Colonic mucosa (tissue), 4 donors: Measurements from ENCODE around the gene SUDS3. TPM values are rescaled to one million over a fixed set of nuclear protein-coding genes. Genes with fewer than 3 reads are reported as not detected.

Source experiments
- DNase-seq: peaks from one replicate; pipeline ENCODE4 v3.0.0-alpha.2; 2020
- H3K27ac ChIP-seq: fragments of 200-600 bp; one replicate; pipeline ENCODE4 v1.8.0; 2021
- H3K27me3 ChIP-seq: fragments of 200-600 bp; one replicate; pipeline ENCODE4 v1.8.0; 2021
- H3K36me3 ChIP-seq: fragments of 200-600 bp; one replicate; pipeline ENCODE4 v1.8.0; 2021
- H3K4me1 ChIP-seq: fragments of 200-600 bp; one replicate; pipeline ENCODE4 v1.8.0; 2021; ENCODE audit warnings: mild to moderate bottlenecking
- H3K4me3 ChIP-seq: fragments of 200-600 bp; one replicate; pipeline ENCODE4 v1.8.0; 2021
- H3K9ac ChIP-seq, 2 donors: one replicate each; pipeline ENCODE4 v1.7.0; 2013; ENCODE audit warnings: control low read depth in 2 of 2, low read depth in 2 of 2, low read length in 2 of 2
- H3K9me3 ChIP-seq: fragments of 200-600 bp; one replicate; pipeline ENCODE4 v1.8.0; 2021
- intact Hi-C: fragments of 100-400 bp; cut with DNase I; formaldehyde crosslinking; loops from one replicate; pipeline ENCODE4 v1.14.1; 2022
- total RNA-seq, 2 donors: library from RNA; stranded (reverse); fragmentation: NEBNext Ultra II Directional in 1 of 2; extraction: Animal tissue kit (Norgen Biotek cat#: 25700) in 1 of 2; gene quantifications; one replicate each; pipeline ENCODE4 v1.2.1, GENCODE V29; 2021
- TF ChIP-seq, protein P1 (sequence below): fragments of 200-600 bp; IDR thresholded peaks from one replicate; pipeline ENCODE4 v1.8.0; 2022; ENCODE audit warnings: antibody characterized with exemption, mild to moderate bottlenecking
- donor health status: healthy.
- donor health status: DM: no; HTN: no; CAD: no.
- donor health status: DM: no; HTN: no; CAD: no.

SUDS3 gene
- total RNA-seq, 2 donors from 2014 or later: 42.0 to 51.8 TPM

DNA sequence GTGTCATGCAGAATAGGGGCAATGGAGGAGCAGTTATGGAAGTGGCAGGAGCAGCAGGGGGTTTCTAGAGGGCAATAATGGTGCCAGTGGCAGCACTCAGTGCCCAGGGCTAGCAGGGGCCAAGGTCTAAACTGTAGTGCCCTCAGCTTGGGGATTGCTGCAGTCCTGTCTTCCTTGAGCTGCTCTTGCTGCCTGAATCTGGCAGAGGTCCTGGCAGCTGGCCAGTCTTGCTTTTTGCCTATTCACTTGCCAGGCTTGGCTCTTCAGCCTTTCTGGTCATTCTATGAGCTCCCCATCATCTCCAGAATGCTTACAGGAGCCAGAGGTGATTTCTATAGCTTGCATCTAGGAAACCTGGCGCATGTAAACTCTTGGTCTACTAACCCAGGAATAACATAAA is 72.0 kb downstream of the SUDS3 start:
- DNase-seq: no peak
- intact Hi-C loops: no loop called here

DNA sequence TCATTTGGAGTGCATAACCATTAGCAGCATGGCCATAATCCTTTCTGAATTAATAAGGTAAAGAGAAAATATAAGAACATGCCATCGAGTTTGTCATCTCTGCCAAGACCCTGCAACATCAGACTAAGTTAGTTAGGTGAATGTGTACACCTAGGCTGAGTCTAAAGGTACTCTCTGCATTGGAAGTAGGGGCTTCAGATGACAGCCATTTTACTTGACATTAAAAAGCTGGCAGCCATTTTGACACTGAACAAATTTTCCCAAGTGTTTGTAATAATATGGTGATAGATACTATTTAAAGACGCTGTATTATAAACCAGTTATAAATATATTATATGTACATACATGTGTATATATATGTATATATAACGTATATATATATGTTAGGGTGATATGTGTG is 79.0 kb downstream of the SUDS3 start:
- Histone ChIP-seq H3K9me3 (no peaks in the 10 kb centered on the region), H3K27ac (no peak overlapping the region), H3K4me1 (no peaks in the 10 kb centered on the region), H3K9ac (no peak overlapping the region), H3K27me3 (no peaks in the 10 kb centered on the region), H3K4me3 (no peak overlapping the region), H3K36me3 (no peaks in the 10 kb centered on the region)
- TF ChIP-seq, protein P1, sequence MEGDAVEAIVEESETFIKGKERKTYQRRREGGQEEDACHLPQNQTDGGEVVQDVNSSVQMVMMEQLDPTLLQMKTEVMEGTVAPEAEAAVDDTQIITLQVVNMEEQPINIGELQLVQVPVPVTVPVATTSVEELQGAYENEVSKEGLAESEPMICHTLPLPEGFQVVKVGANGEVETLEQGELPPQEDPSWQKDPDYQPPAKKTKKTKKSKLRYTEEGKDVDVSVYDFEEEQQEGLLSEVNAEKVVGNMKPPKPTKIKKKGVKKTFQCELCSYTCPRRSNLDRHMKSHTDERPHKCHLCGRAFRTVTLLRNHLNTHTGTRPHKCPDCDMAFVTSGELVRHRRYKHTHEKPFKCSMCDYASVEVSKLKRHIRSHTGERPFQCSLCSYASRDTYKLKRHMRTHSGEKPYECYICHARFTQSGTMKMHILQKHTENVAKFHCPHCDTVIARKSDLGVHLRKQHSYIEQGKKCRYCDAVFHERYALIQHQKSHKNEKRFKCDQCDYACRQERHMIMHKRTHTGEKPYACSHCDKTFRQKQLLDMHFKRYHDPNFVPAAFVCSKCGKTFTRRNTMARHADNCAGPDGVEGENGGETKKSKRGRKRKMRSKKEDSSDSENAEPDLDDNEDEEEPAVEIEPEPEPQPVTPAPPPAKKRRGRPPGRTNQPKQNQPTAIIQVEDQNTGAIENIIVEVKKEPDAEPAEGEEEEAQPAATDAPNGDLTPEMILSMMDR: no peak
- DNase-seq: no peak
- intact Hi-C loops: no loop called here

More for the DNA sequence above, 72.0 kb downstream of the SUDS3 start:
- Histone ChIP-seq H3K36me3 (no peaks in the 10 kb centered on the region), H3K4me3 (no peak overlapping the region), H3K9me3 (no peaks in the 10 kb centered on the region), H3K9ac (no peak overlapping the region), H3K4me1 (no peaks in the 10 kb centered on the region), H3K27me3 (no peaks in the 10 kb centered on the region), H3K27ac (no peak overlapping the region)
- TF ChIP-seq, protein P1: no peak

DNA sequence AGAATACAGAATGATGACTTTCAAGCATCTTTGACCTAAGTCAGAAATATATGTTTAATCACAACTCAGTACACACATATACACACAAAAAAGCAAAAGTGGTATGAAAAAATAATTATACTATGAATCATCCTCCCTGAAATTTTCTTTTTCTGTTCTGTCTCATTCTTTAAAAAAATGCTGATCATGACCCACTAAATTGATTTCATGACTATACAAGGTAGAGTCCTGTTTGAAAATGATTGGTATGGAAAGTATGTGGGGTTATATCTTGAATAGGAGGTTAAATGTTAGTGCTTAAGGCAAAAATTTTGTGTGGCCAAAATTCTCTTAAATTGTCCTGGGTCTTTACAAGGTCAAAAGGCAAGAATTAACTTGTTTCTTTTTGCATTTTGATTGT is 80.4 kb downstream of the SUDS3 start:
- H3K27ac ChIP-seq: no peak overlapping the region
- H3K4me1 ChIP-seq: no peaks in the 10 kb centered on the region
- no peak overlapping the region for H3K4me3 ChIP-seq
- TF ChIP-seq, protein P1: no peak
- no peaks in the 10 kb centered on the region for H3K27me3 ChIP-seq
- no peak overlapping the region for H3K9ac ChIP-seq
- no peaks in the 10 kb centered on the region for H3K36me3 ChIP-seq
- DNase-seq: no peak
- H3K9me3 ChIP-seq: no peaks in the 10 kb centered on the region
- intact Hi-C loops: no loop called here

DNA sequence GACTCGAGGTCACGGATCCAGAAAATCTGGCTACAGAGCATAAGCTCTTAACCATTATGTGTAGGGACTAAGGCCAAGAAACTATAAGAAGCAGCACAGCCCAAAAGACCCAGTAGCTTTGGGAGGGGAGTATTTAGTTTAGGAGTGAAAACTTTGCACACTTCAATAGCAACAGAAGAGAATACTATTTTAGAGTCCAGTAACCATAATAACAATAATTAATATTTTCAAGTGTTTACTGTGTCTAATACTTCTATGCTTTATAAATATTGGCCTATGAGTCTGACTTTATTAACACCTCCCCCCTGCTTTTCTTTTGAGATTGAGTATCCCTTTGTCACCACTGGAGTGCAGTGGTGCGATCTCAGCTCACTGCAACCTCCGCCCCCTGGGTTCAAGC is 82.8 kb downstream of the SUDS3 start:
- no peak overlapping the region for H3K9ac ChIP-seq
- no peak for DNase-seq
- H3K27me3 ChIP-seq: no peaks in the 10 kb centered on the region
- TF ChIP-seq, protein P1: no peak
- no peaks in the 10 kb centered on the region for H3K36me3 ChIP-seq
- H3K4me1 ChIP-seq: no peaks in the 10 kb centered on the region
- intact Hi-C loops: no loop called here
- H3K9me3 ChIP-seq: no peaks in the 10 kb centered on the region
- H3K27ac ChIP-seq: no peak overlapping the region
- H3K4me3 ChIP-seq: no peak overlapping the region

DNA sequence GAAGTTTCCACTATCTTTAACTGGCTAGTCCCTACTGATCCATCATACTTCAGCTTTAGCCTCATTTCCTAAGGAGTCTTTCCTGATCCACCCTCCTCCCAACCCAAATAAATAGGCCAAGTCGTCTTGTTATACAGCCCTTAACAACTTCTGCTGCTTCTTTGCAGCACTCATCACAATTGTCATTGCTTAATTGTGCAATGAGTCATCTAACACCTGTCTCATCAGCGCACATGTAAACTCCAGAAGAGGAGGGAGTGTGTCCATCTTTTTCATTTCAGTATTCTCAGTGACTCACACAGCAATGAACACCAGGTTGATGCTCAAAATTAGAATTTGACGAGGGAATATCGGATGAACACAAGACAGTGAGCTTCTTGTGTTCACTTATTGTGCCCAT is 87.3 kb downstream of the SUDS3 start:
- intact Hi-C loops: no loop called here
- Histone ChIP-seq H3K9me3 (no peaks in the 10 kb centered on the region), H3K9ac (no peak overlapping the region), H3K27me3 (no peaks in the 10 kb centered on the region), H3K36me3 (no peaks in the 10 kb centered on the region), H3K4me3 (no peak overlapping the region), H3K27ac (no peak overlapping the region), H3K4me1 (no peaks in the 10 kb centered on the region)
- TF ChIP-seq, protein P1: no peak
- DNase-seq: no peak

DNA sequence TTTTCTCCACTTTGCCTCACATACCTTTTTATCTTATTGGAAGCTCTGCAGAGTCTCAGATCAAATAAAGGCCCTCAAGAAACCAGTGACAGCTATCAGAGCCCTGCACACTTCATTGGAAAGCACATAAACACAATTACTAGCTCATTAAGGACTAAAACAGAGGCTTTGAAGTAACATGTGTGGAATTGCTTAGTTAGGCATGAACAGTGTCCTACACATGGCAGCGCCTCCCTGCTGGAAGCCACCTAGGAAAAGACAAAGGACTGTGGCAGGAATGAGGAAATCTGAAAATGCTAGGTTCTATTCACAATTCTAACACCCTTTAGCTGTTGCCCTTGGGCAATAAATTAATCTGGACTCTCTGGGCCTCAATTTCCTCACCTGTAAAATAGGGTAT is 89.4 kb downstream of the SUDS3 start:
- intact Hi-C loops: no loop called here
- TF ChIP-seq, protein P1: no peak

More for the DNA sequence above, 89.4 kb downstream of the SUDS3 start:
- Histone ChIP-seq H3K36me3 (no peaks in the 10 kb centered on the region), H3K9ac (no peak overlapping the region), H3K4me1 (no peaks in the 10 kb centered on the region), H3K27ac (no peak overlapping the region), H3K9me3 (no peaks in the 10 kb centered on the region), H3K4me3 (no peak overlapping the region), H3K27me3 (no peaks in the 10 kb centered on the region)
- no peak for DNase-seq
